ENCODE measurements around the gene PEX3.

The PEX3 gene

DNA sequence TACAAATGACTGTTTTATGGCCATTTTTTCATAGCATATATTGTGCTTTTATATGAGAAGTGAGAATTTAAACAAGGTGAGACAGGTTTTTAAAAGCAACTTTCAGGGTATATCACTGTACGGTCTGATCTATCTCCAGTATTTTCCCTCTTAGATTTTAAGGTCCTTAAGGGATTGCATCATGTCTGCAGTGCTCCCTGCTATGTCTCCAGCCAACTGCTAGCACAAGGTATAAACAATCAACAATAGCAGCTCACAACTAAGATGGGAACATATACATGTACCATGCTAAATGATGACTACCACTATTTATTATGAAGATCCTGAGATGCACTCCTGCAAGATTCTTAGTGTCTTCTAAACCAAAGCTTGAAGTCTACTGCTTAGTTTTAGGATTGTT is 53.8 kb downstream of the PEX3 start:
- TF ChIP-seq SPI1 (IDR thresholded peaks at IDR 0.05; ENCODE audit: borderline replicate concordance, low read depth) (no peak), POLR2AphosphoS5 (IDR thresholded peaks at IDR 0.05; ENCODE audit: low read depth) (no peak), GABPA (IDR thresholded peaks at IDR 0.05; ENCODE audit: low read depth) (no peak), CTCF (IDR thresholded peaks at IDR 0.05; ENCODE audit: insufficient read depth, low read length) (no peak)
- TF ChIP-seq, protein P1, sequence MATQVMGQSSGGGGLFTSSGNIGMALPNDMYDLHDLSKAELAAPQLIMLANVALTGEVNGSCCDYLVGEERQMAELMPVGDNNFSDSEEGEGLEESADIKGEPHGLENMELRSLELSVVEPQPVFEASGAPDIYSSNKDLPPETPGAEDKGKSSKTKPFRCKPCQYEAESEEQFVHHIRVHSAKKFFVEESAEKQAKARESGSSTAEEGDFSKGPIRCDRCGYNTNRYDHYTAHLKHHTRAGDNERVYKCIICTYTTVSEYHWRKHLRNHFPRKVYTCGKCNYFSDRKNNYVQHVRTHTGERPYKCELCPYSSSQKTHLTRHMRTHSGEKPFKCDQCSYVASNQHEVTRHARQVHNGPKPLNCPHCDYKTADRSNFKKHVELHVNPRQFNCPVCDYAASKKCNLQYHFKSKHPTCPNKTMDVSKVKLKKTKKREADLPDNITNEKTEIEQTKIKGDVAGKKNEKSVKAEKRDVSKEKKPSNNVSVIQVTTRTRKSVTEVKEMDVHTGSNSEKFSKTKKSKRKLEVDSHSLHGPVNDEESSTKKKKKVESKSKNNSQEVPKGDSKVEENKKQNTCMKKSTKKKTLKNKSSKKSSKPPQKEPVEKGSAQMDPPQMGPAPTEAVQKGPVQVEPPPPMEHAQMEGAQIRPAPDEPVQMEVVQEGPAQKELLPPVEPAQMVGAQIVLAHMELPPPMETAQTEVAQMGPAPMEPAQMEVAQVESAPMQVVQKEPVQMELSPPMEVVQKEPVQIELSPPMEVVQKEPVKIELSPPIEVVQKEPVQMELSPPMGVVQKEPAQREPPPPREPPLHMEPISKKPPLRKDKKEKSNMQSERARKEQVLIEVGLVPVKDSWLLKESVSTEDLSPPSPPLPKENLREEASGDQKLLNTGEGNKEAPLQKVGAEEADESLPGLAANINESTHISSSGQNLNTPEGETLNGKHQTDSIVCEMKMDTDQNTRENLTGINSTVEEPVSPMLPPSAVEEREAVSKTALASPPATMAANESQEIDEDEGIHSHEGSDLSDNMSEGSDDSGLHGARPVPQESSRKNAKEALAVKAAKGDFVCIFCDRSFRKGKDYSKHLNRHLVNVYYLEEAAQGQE (IDR thresholded peaks at IDR 0.05; ENCODE audit: insufficient replicate concordance, low read depth) = no peak
- Histone ChIP-seq H3K4me3 (replicated peaks; ENCODE audit: insufficient read depth, low read length) (no peak overlapping the region), H3K27ac (replicated peaks) (no peak overlapping the region), H3K27me3 (ENCODE audit: insufficient read depth, poor library complexity, severe bottlenecking) (no peaks in the 10 kb centered on the region)
- DNase-seq (ENCODE audit: low read depth in 1 of 2, low spot score in 1 of 2) = no peak

GRCh38 chr6:143505111-143505510 is 54.5 kb downstream of the PEX3 start:
- Histone ChIP-seq H3K27ac (replicated peaks) (no peak overlapping the region), H3K27me3 (ENCODE audit: insufficient read depth, poor library complexity, severe bottlenecking) (no peaks in the 10 kb centered on the region), H3K4me3 (replicated peaks; ENCODE audit: insufficient read depth, low read length) (no peak overlapping the region)
- TF ChIP-seq POLR2AphosphoS5 (IDR thresholded peaks at IDR 0.05; ENCODE audit: low read depth) (no peak), SPI1 (IDR thresholded peaks at IDR 0.05; ENCODE audit: borderline replicate concordance, low read depth) (no peak), CTCF (IDR thresholded peaks at IDR 0.05; ENCODE audit: insufficient read depth, low read length) (no peak), GABPA (IDR thresholded peaks at IDR 0.05; ENCODE audit: low read depth) (no peak)
- TF ChIP-seq, protein P1 (IDR thresholded peaks at IDR 0.05; ENCODE audit: insufficient replicate concordance, low read depth) = no peak
- DNase-seq (ENCODE audit: low read depth in 1 of 2, low spot score in 1 of 2) = no peak

DNA sequence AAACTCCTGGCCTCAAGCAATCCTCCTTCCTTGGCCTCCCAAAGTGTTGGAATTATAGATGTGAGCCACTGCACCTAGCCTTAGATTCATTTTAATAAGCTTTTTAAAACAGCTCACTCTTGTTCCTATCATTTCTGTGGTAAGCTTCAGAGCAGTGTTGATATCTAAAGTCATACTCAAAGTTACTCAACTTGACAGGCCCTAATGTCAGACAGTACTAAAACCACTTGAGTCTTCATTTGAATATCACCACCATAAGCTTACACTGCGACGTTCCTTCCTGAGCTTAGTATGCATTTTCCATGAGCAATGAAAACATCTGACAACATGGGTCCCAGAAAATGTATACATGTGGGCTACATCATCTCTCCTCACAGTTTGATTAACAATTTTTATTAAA is 54.9 kb downstream of the PEX3 start:
- Histone ChIP-seq H3K27me3 (ENCODE audit: insufficient read depth, poor library complexity, severe bottlenecking) (no peaks in the 10 kb centered on the region), H3K27ac (replicated peaks) (no peak overlapping the region), H3K4me3 (replicated peaks; ENCODE audit: insufficient read depth, low read length) (no peak overlapping the region)
- DNase-seq (ENCODE audit: low read depth in 1 of 2, low spot score in 1 of 2) = no peak
- TF ChIP-seq POLR2AphosphoS5 (IDR thresholded peaks at IDR 0.05; ENCODE audit: low read depth) (no peak), GABPA (IDR thresholded peaks at IDR 0.05; ENCODE audit: low read depth) (no peak), SPI1 (IDR thresholded peaks at IDR 0.05; ENCODE audit: borderline replicate concordance, low read depth) (no peak), CTCF (IDR thresholded peaks at IDR 0.05; ENCODE audit: insufficient read depth, low read length) (no peak)
- TF ChIP-seq, protein P1 (IDR thresholded peaks at IDR 0.05; ENCODE audit: insufficient replicate concordance, low read depth) = no peak

Measured in HL-60 (cell line).